Heart left ventricle (tissue), 16 donors: Measurements from ENCODE around the gene CCDC85C. TPM values are rescaled to one million over a fixed set of nuclear protein-coding genes. Genes with fewer than 3 reads are reported as not detected.

ENCODE experiments used
- ATAC-seq, 4 donors: fragments of 200-7000 bp; cut with Tn5 transposase; one replicate each; pipeline ENCODE4 v1.9.1; 2020 to 2022; ENCODE audit warnings: moderate library complexity in 4 of 4, mild to moderate bottlenecking in 3 of 4, moderate number of reproducible peaks in 1 of 4
- DNase-seq, 5 donors: peaks; one replicate each; pipeline ENCODE4 v3.0.0-alpha.2; 2020
- H3K27ac ChIP-seq, 12 donors: fragments of 200-600 bp; sonication (generic) in 4 of 12; one replicate each; pipeline versions ENCODE4 v1.5.0 to v1.8.0; 2016 to 2022; ENCODE audit warnings: mild to moderate bottlenecking in 2 of 12
- H3K27me3 ChIP-seq, 9 donors: fragments of 200-600 bp; sonication (generic) in 2 of 9; one replicate each; pipeline versions ENCODE4 v1.5.1 to v1.8.0; 2016 to 2022; ENCODE audit warnings: mild to moderate bottlenecking in 3 of 9
- H3K36me3 ChIP-seq, 9 donors: fragments of 200-600 bp; sonication (generic) in 2 of 9; one replicate each; pipeline versions ENCODE4 v1.5.0 to v1.8.0; 2018 to 2022; ENCODE audit warnings: mild to moderate bottlenecking in 2 of 9
- H3K4me1 ChIP-seq, 12 donors: fragments of 200-600 bp; sonication (generic) in 4 of 12; one replicate each; pipeline versions ENCODE4 v1.5.0 to v1.8.0; 2016 to 2022; ENCODE audit warnings: mild to moderate bottlenecking in 3 of 12
- H3K4me3 ChIP-seq, 12 donors: fragments of 200-600 bp; sonication (generic) in 4 of 12; one replicate each; pipeline versions ENCODE4 v1.5.0 to v1.8.0; 2017 to 2022; ENCODE audit warnings: mild to moderate bottlenecking in 9 of 12, moderate library complexity in 4 of 12
- H3K9me3 ChIP-seq, 12 donors: fragments of 200-600 bp; sonication (generic) in 4 of 12; one replicate each; pipeline versions ENCODE4 v1.5.0 to v1.8.0; 2016 to 2022; ENCODE audit warnings: mild to moderate bottlenecking in 1 of 12
- CTCF ChIP-seq, 12 donors: fragments of 200-600 bp; sonication (generic) in 4 of 12; IDR thresholded peaks; one replicate each; pipeline versions ENCODE4 v1.5.0 to v1.8.0; 2018 to 2022; ENCODE audit warnings: antibody characterized with exemption in 12 of 12, mild to moderate bottlenecking in 5 of 12
- POLR2A ChIP-seq, 2 donors: fragments of 450-650 bp; IDR thresholded peaks; one replicate each; pipeline ENCODE4 v1.6.1; 2017; ENCODE audit warnings: antibody characterized with exemption in 2 of 2, mild to moderate bottlenecking in 2 of 2, moderate library complexity in 2 of 2
- WGBS, 4 donors: extraction: QIAGEN DNeasy Blood & Tissue Kit in 2 of 4; methylation state at CpG; one replicate each; pipeline versions ENCODE4 v1.1.5 to v1.1.7; 2013 to 2018; 5-methylcytosine and 5-hydroxymethylcytosine counted together
- intact Hi-C, 10 donors: fragments of 100-400 bp; cut with DNase I; formaldehyde crosslinking; loops; one replicate each; pipeline versions ENCODE4 v1.11.1 to v1.14.2; 2022
- polyA plus RNA-seq, 2 donors: library from polyadenylated mRNA; stranded (reverse); fragments of 200-250 nt; gene quantifications; one replicate each; pipeline ENCODE4 v1.2.3, GENCODE V29; 2013
- total RNA-seq, 9 donors: library from RNA; depleted of rRNA in 2 of 9; stranded (reverse); fragments of >200 nt in 2 of 9; fragmentation: NEBNext Ultra II Directional in 3 of 9; extraction: Animal tissue kit (Norgen Biotek cat#: 25700) in 3 of 9; gene quantifications; one replicate each; pipeline versions ENCODE4 v1.1.0 to v1.2.4, GENCODE V29; 2016 to 2023
- donor health status: ischemic (EF 13 %, LVEDD 7.1; RV severe dilation, severe dysfunction).
- donor health status: healthy with polysubstance abuse.
- donor health status: DM: no; HTN: yes; CAD: no.
- donor health status: DM: no; HTN: no; CAD: no.
- donor health status: ischemic (EF 25% LVEDD 6.9; RV normal size, moderate dysfunction).
- donor health status: ischemic (EF 25% LVEDD 5.7; RV mildly dilated, moderate dysfunction).
- donor health status: healthy.
- donor health status: DM: yes; HTN: yes; CAD: no.
- donor health status: ischemic (EF 35%, LVEDD 5.7; RV mildly dilated, moderate dysfunction).
- donor health status: nonischemic (EF 11% LVEDD 7.7; RV severe dilation, severe dysfunction).
- donor health status: DM: yes; HTN: yes; CAD: no.
- donor health status: PGD.
- donor health status: ischemic (EF 29% LVEDD 5.4; RV normal size, mild dysfunction).
- donor health status: nonischemic (EF 23%, LVEDD 6.1; RV moderate dilation, normal function).

Gene CCDC85C
- total and polyA plus RNA-seq, 11 donors, result 22.5 to 45.4 (median 29.7) TPM

GRCh38 chr14:99541211-99541610, 62.8 kb downstream of the CCDC85C start:
- Histone ChIP-seq H3K27me3 (no peaks in the 10 kb centered on the region), H3K9me3 (no peaks in the 10 kb centered on the region), H3K4me3 (no peak overlapping the region), H3K36me3 (no peaks in the 10 kb centered on the region), H3K4me1 (peaks cover 2 to 86% (median 57%) of the 10 kb centered on the region in 12 donors), H3K27ac (peak overlapping the region in 1 of 12 donors; percentile 84)
- ATAC-seq (no peak), DNase-seq (no peak)
- intact Hi-C loops, result no loop called here
- WGBS, 4 donors, result 81 to 89% (median 86%) methylated on average over 10 of the region's 10 CpGs
- TF ChIP-seq POLR2A (IDR thresholded peaks at IDR 0.05), result no peak
- no peak for TF ChIP-seq CTCF (IDR thresholded peaks at IDR 0.05)

DNA sequence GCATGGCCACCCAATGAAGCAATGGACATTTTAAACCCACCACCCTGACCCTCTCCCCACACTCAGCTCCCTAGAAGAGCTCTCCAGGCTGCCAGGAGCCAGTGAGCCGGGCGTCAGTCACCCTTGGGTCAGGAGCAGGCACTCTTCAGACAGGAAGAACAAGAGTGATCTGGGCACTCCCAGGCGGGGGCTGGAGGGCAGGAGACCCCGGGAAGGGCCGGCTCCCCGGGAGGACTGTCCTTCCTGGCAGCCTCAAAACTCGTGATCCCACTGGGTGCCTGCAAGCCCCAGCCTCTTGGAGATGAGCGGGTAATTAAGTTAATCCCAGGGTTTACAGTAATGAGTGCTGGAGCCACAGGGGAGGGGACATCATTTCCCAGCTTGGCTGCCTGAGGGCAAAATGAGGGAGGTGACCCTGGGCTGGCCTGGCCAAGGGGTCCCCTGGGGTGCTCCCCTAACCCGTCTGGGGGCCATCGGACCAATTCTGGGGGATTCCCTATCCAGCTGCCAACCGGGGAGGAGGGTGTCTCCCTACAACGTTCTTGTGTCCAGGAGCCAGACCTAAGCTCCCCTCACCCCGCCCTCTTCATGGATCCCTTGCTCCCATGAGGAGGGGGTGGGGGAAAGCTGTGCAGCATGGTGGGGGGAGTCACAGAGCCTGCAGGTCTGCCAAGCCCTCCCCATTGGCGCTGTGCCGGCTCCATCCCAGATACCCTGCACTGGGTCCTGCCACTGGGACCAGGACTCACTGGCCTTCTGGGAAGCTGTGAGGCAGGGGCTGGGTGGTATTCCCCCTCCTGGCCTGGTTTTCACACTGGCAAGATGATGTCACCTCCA, 63.6 kb downstream of the CCDC85C start:
- Histone ChIP-seq H3K4me3 (peak overlapping the region in 2 of 12 donors; percentile 5 to 10), H3K27me3 (no peaks in the 10 kb centered on the region), H3K36me3 (no peaks in the 10 kb centered on the region), H3K27ac (peak overlapping the region in 11 of 12 donors; percentile 49 to 89 (median 78)), H3K9me3 (no peaks in the 10 kb centered on the region), H3K4me1 (peaks cover 2 to 86% (median 55%) of the 10 kb centered on the region in 12 donors)
- TF ChIP-seq POLR2A (IDR thresholded peaks at IDR 0.05) (no peak), CTCF (IDR thresholded peaks at IDR 0.05) (no peak)
- 55 to 69% (median 61%) methylated on average over 14 to 15 of the region's 15 CpGs for WGBS, 4 donors
- intact Hi-C loops, result no loop called here
- no peak for ATAC-seq
- no peak for DNase-seq

GRCh38 chr14:99539491-99539890, 64.5 kb downstream of the CCDC85C start:
- peak overlapping the region in 2 of 12 donors; percentile 5 to 10 for H3K4me3 ChIP-seq
- ATAC-seq (peak in 1 of 4 donors; percentile 51), DNase-seq (no peak)
- H3K9me3 ChIP-seq, result no peaks in the 10 kb centered on the region
- intact Hi-C loops, result loop anchor here in 3 of 10 donors (5.0 to 10.0 kb wide), 3 partner anchors 63 to 68 kb away; partner anchors contain the start of gene CCDC85C (in 2 of the 3)
- H3K27ac ChIP-seq, result peak overlapping the region; percentile 49 to 89 (median 78)
- TF ChIP-seq POLR2A (IDR thresholded peaks at IDR 0.05) (no peak), CTCF (IDR thresholded peaks at IDR 0.05) (no peak)
- WGBS, 4 donors, result 37 to 49% (median 46%) methylated on average over 9 of the region's 9 CpGs
- H3K27me3 ChIP-seq, result no peaks in the 10 kb centered on the region
- H3K36me3 ChIP-seq, result no peaks in the 10 kb centered on the region
- H3K4me1 ChIP-seq, result peaks cover 2 to 86% (median 56%) of the 10 kb centered on the region in 12 donors

DNA sequence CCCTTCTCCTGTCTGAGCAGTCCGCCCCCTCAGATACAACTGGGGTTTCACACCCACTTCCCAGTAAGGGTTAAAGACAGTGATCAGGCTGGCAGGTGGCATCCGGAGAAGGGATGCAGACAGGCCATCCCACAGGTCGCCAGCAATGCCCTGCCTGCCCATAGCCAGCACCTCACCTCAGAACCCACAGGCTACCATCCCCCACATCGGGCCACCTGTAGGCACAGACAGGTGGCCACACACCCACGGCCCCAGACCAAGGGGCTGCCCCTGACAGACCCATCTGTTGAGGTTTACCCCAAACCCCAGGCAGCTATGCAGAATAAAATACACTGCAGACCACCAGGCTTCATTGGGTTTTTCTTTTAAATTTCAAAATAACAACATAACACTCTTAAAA, 65.3 kb downstream of the CCDC85C start:
- DNase-seq (no peak), ATAC-seq (no peak)
- peak overlapping the region in 9 of 12 donors; percentile 54 to 89 (median 78) for H3K27ac ChIP-seq
- H3K27me3 ChIP-seq, result no peaks in the 10 kb centered on the region
- no peaks in the 10 kb centered on the region for H3K9me3 ChIP-seq
- H3K4me1 ChIP-seq, result peaks cover 2 to 89% (median 57%) of the 10 kb centered on the region in 12 donors
- H3K4me3 ChIP-seq, result no peak overlapping the region
- no peaks in the 10 kb centered on the region for H3K36me3 ChIP-seq
- intact Hi-C loops, result loop anchor here in 3 of 10 donors (5.0 to 10.0 kb wide), 3 partner anchors 64 to 69 kb away; partner anchors contain the start of gene CCDC85C (in 2 of the 3)
- TF ChIP-seq POLR2A (IDR thresholded peaks at IDR 0.05) (no peak), CTCF (IDR thresholded peaks at IDR 0.05) (no peak)
- 51 to 80% (median 66%) methylated on average over 5 of the region's 5 CpGs for WGBS, 4 donors
